ENCODE results near the gene GRK5.

GRCh38 chr10:119348516-119349240 is 141.3 kb downstream of the GRK5 start:
- TF ChIP-seq EZH2 (IDR thresholded peaks at IDR 0.05; ENCODE audit: insufficient read depth, poor library complexity, severe bottlenecking) (no peak), EZH2phosphoT487 (IDR thresholded peaks at IDR 0.05; ENCODE audit: insufficient read depth, low read depth) (no peak)
